Tibial artery (tissue), 4 donors: ENCODE measurements around the gene MAGI3.

ENCODE experiments used
- DNase-seq, 2 donors: peaks; one replicate each; pipeline ENCODE4 v3.0.0-alpha.2; 2019
- H3K27ac ChIP-seq, 2 donors: fragments of 200-600 bp; sonication (generic) in 1 of 2; 1 replicate in 1 of 2; 2 replicates in 1 of 2; pipeline ENCODE4 v1.5.1; 2018 to 2019; ENCODE audit warnings: mild to moderate bottlenecking in 1 of 2
- H3K27me3 ChIP-seq, 2 donors: fragments of 200-600 bp; sonication (generic) in 1 of 2; one replicate each; pipeline versions ENCODE4 v1.5.1 to v1.6.0; 2016 to 2019
- H3K36me3 ChIP-seq, 3 donors: fragments of 200-600 bp; sonication (generic) in 2 of 3; one replicate each; pipeline ENCODE4 v1.5.1; 2016 to 2019; ENCODE audit warnings: mild to moderate bottlenecking in 2 of 3
- H3K4me1 ChIP-seq, 4 donors: fragments of 200-600 bp; sonication (generic) in 2 of 4; 1 replicate in 3 of 4; 2 replicates in 1 of 4; pipeline ENCODE4 v1.5.1; 2016 to 2019
- H3K4me3 ChIP-seq, 2 donors: fragments of 200-600 bp; sonication (generic) in 1 of 2; 1 replicate in 1 of 2; 2 replicates in 1 of 2; pipeline ENCODE4 v1.5.1; 2018 to 2019; ENCODE audit warnings: mild to moderate bottlenecking in 2 of 2
- H3K9me3 ChIP-seq, 3 donors: fragments of 200-600 bp; sonication (generic) in 1 of 3; one replicate each; pipeline ENCODE4 v1.5.1; 2016 to 2019
- CTCF ChIP-seq, 2 experiments: fragments of 200-600 bp in 1 of 2; fragments of 450-650 bp in 1 of 2; IDR thresholded peaks; one replicate each; pipeline ENCODE4 v1.5.1; 2017 to 2019; ENCODE audit warnings: antibody characterized with exemption in 2 of 2, mild to moderate bottlenecking in 1 of 2, moderate library complexity in 1 of 2
- intact Hi-C: fragments of 100-400 bp; cut with DNase I; formaldehyde crosslinking; loops from one replicate; pipeline ENCODE4 v1.15.0; 2023; ENCODE audit warnings: low total_unique reads

MAGI3 gene

GRCh38 chr1:113672491-113672890 lies 282.2 kb downstream of the MAGI3 start:
- no peak overlapping the region for H3K4me3 ChIP-seq
- H3K4me1 ChIP-seq = no peaks in the 10 kb centered on the region
- no peaks in the 10 kb centered on the region for H3K9me3 ChIP-seq
- no peak for DNase-seq
- peaks cover 0 to 27% (median 0%) of the 10 kb centered on the region in 3 donors for H3K36me3 ChIP-seq
- H3K27ac ChIP-seq = no peak overlapping the region
- TF ChIP-seq CTCF (IDR thresholded peaks at IDR 0.05) = no peak
- intact Hi-C loops = loop anchor here (5.0 kb wide), 1 partner anchor 530 kb away; no protein-coding TSS in a partner anchor
- H3K27me3 ChIP-seq = no peaks in the 10 kb centered on the region

- no peak for DNase-seq
- no peaks in the 10 kb centered on the region for H3K9me3 ChIP-seq
- no peaks in the 10 kb centered on the region for H3K27me3 ChIP-seq
- no peak overlapping the region for H3K27ac ChIP-seq
- H3K4me3 ChIP-seq = no peak overlapping the region
- no peak for TF ChIP-seq CTCF (IDR thresholded peaks at IDR 0.05)
- intact Hi-C loops = loop anchor here (5.0 kb wide), 1 partner anchor 532 kb away; no protein-coding TSS in a partner anchor
- H3K36me3 ChIP-seq = peaks cover 0 to 27% (median 0%) of the 10 kb centered on the region in 3 donors
- no peaks in the 10 kb centered on the region for H3K4me1 ChIP-seq
These were observed 284.3 kb downstream of the MAGI3 start for GRCh38 chr1:113674591-113674990.

GRCh38 chr1:113675302-113675701 lies 285.0 kb downstream of the MAGI3 start:
- Histone ChIP-seq H3K4me1 (no peaks in the 10 kb centered on the region), H3K27ac (no peak overlapping the region), H3K27me3 (no peaks in the 10 kb centered on the region), H3K36me3 (peaks cover 0 to 27% (median 0%) of the 10 kb centered on the region in 3 donors), H3K4me3 (no peak overlapping the region), H3K9me3 (no peaks in the 10 kb centered on the region)
- no peak for TF ChIP-seq CTCF (IDR thresholded peaks at IDR 0.05)
- DNase-seq = no peak
- intact Hi-C loops = no loop called here

- no peak for TF ChIP-seq CTCF (IDR thresholded peaks at IDR 0.05)
- H3K27me3 ChIP-seq = no peaks in the 10 kb centered on the region
- peaks cover 0 to 24% (median 0%) of the 10 kb centered on the region in 3 donors for H3K36me3 ChIP-seq
- intact Hi-C loops = no loop called here
- no peak for DNase-seq
- H3K9me3 ChIP-seq = no peaks in the 10 kb centered on the region
- no peak overlapping the region for H3K4me3 ChIP-seq
- H3K27ac ChIP-seq = no peak overlapping the region
- H3K4me1 ChIP-seq = no peaks in the 10 kb centered on the region
These were observed 286.2 kb downstream of the MAGI3 start for GRCh38 chr1:113676524-113676923.

- no peak overlapping the region for H3K4me3 ChIP-seq
- peak; percentile 52 to 54 for TF ChIP-seq CTCF (IDR thresholded peaks at IDR 0.05)
- peaks cover 0 to 16% (median 0%) of the 10 kb centered on the region in 3 donors for H3K36me3 ChIP-seq
- no peaks in the 10 kb centered on the region for H3K9me3 ChIP-seq
- no peaks in the 10 kb centered on the region for H3K27me3 ChIP-seq
- intact Hi-C loops = no loop called here
- DNase-seq = no peak
- no peaks in the 10 kb centered on the region for H3K4me1 ChIP-seq
- no peak overlapping the region for H3K27ac ChIP-seq
These were observed 287.2 kb downstream of the MAGI3 start for GRCh38 chr1:113677250-113678158.
